Ishikawa (cell line): ENCODE measurements around the gene GNAT3.
A peak's percentile ranks its signal among the peaks of the same experiment; 100 is the strongest.

Experiments
- CEBPB ChIP-seq: IDR thresholded peaks from 2 replicates; pipeline ENCODE4 v1.6.1; 2012
- CREB1 ChIP-seq: IDR thresholded peaks from 2 replicates; pipeline ENCODE4 v1.6.1; 2012; ENCODE audit warnings: low read depth
- EGR1 ChIP-seq: IDR thresholded peaks from 2 replicates; pipeline ENCODE4 v1.6.1; 2012
- EP300 ChIP-seq: IDR thresholded peaks from 2 replicates; pipeline ENCODE4 v1.6.1; 2012; ENCODE audit warnings: borderline replicate concordance
- FOXM1 ChIP-seq: IDR thresholded peaks from 2 replicates; pipeline ENCODE4 v1.6.1; 2012; ENCODE audit warnings: low read depth, borderline replicate concordance
- NFIC ChIP-seq: IDR thresholded peaks from 2 replicates; pipeline ENCODE4 v1.6.1; 2012
- RAD21 ChIP-seq: IDR thresholded peaks from 2 replicates; pipeline ENCODE4 v1.6.1; 2012; ENCODE audit warnings: low read depth
- TAF1 ChIP-seq: IDR thresholded peaks from 2 replicates; pipeline ENCODE4 v1.6.1; 2012; ENCODE audit warnings: low read depth, mild to moderate bottlenecking
- TCF12 ChIP-seq: IDR thresholded peaks from 2 replicates; pipeline ENCODE4 v1.6.1; 2012; ENCODE audit warnings: low read depth
- TEAD4 ChIP-seq: IDR thresholded peaks from 2 replicates; pipeline ENCODE4 v1.6.1; 2012
- YY1 ChIP-seq: IDR thresholded peaks from 2 replicates; pipeline ENCODE4 v1.6.1; 2012; ENCODE audit warnings: low read depth
- ZBTB7A ChIP-seq: IDR thresholded peaks from 2 replicates; pipeline ENCODE4 v1.6.1; 2012; ENCODE audit warnings: low read depth
- TF ChIP-seq, protein P1 (sequence below): IDR thresholded peaks from 2 replicates; pipeline ENCODE4 v1.6.1; 2012
- TF ChIP-seq, protein P2 (sequence below): IDR thresholded peaks from 2 replicates; pipeline ENCODE4 v1.6.1; 2012
- TF ChIP-seq, protein P3 (sequence below): IDR thresholded peaks from 2 replicates; pipeline ENCODE4 v1.6.1; 2012; ENCODE audit warnings: low read depth, mild to moderate bottlenecking

Gene GNAT3

DNA sequence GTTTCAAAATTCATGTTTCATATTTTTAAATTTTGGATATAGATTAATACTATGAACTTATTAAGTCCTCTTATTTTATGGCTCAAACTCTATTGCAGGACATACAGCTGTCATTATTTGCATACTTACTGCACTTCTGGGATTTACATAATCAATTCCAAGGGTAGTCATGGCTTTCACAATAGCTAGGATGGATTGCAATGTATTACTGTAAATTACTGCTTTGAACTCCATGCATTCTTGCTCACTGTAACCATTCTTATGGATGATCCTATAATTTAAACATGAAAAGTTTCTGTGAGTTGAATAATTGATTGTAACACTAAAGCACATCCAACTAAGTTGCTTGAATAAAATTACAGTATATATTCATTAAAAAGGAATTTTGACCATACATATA, 23.5 kb downstream of the GNAT3 start:
- TF ChIP-seq FOXM1: no peak
- no peak for TF ChIP-seq CEBPB
- no peak for TF ChIP-seq YY1
- TF ChIP-seq RAD21: no peak
- no peak for TF ChIP-seq EGR1
- TF ChIP-seq TEAD4: no peak
- no peak for TF ChIP-seq CREB1
- TF ChIP-seq ZBTB7A: no peak
- TF ChIP-seq, protein P1, sequence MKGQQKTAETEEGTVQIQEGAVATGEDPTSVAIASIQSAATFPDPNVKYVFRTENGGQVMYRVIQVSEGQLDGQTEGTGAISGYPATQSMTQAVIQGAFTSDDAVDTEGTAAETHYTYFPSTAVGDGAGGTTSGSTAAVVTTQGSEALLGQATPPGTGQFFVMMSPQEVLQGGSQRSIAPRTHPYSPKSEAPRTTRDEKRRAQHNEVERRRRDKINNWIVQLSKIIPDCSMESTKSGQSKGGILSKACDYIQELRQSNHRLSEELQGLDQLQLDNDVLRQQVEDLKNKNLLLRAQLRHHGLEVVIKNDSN: no peak
- no peak for TF ChIP-seq NFIC
- no peak for TF ChIP-seq TAF1
- no peak for TF ChIP-seq TCF12
- TF ChIP-seq, protein P2, sequence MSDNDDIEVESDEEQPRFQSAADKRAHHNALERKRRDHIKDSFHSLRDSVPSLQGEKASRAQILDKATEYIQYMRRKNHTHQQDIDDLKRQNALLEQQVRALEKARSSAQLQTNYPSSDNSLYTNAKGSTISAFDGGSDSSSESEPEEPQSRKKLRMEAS: no peak
- no peak for TF ChIP-seq EP300
- TF ChIP-seq, protein P3, sequence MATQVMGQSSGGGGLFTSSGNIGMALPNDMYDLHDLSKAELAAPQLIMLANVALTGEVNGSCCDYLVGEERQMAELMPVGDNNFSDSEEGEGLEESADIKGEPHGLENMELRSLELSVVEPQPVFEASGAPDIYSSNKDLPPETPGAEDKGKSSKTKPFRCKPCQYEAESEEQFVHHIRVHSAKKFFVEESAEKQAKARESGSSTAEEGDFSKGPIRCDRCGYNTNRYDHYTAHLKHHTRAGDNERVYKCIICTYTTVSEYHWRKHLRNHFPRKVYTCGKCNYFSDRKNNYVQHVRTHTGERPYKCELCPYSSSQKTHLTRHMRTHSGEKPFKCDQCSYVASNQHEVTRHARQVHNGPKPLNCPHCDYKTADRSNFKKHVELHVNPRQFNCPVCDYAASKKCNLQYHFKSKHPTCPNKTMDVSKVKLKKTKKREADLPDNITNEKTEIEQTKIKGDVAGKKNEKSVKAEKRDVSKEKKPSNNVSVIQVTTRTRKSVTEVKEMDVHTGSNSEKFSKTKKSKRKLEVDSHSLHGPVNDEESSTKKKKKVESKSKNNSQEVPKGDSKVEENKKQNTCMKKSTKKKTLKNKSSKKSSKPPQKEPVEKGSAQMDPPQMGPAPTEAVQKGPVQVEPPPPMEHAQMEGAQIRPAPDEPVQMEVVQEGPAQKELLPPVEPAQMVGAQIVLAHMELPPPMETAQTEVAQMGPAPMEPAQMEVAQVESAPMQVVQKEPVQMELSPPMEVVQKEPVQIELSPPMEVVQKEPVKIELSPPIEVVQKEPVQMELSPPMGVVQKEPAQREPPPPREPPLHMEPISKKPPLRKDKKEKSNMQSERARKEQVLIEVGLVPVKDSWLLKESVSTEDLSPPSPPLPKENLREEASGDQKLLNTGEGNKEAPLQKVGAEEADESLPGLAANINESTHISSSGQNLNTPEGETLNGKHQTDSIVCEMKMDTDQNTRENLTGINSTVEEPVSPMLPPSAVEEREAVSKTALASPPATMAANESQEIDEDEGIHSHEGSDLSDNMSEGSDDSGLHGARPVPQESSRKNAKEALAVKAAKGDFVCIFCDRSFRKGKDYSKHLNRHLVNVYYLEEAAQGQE: no peak

DNA sequence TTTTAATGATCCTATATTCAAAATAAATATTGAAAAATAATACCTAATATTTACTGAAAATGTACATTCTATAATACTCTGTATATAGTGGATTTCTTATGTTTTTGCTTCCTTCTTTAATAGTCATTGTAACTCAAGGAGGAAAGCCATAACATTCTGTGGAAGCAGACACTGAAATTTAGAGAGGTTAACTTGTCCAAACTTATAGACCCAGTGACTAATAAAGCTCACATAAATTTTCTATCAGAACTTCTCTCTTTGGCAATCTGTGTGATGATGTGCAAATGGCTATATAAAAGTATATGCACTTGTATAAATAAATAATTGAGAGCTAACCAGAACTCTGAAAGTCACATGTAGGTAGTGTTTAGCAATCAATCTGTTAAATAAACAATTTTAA, 26.1 kb downstream of the GNAT3 start:
- TF ChIP-seq ZBTB7A (no peak), EGR1 (no peak), YY1 (no peak), RAD21 (no peak), TEAD4 (no peak), EP300 (no peak), CREB1 (no peak), CEBPB (no peak), FOXM1 (no peak), TAF1 (no peak), TCF12 (no peak), NFIC (no peak)
- TF ChIP-seq, protein P2: no peak
- TF ChIP-seq, protein P1: no peak

DNA sequence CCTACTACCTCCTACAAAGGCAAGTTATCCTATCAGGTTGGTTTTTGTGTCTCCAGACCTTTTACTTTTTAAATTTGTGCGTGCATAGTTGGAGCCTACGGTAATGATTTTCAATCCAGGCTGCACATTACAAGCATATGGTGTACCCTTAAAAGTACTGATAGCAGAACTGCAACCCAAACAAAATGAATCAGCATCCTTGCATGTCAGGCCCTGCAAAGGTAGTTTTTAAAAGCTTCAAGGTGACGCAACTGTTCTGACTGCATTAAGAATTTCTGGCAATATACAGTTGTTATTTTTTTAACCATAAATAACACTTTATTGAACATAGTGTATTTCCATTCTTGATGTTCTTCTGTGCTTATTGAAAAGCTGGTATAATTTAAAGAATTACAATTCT, 28.9 kb downstream of the GNAT3 start:
- TF ChIP-seq FOXM1: no peak
- TF ChIP-seq, protein P1: no peak
- no peak for TF ChIP-seq NFIC
- TF ChIP-seq ZBTB7A: no peak
- TF ChIP-seq YY1: no peak
- TF ChIP-seq EGR1: no peak
- TF ChIP-seq TCF12: no peak
- TF ChIP-seq TAF1: no peak
- TF ChIP-seq TEAD4: no peak
- TF ChIP-seq, protein P2: no peak

DNA sequence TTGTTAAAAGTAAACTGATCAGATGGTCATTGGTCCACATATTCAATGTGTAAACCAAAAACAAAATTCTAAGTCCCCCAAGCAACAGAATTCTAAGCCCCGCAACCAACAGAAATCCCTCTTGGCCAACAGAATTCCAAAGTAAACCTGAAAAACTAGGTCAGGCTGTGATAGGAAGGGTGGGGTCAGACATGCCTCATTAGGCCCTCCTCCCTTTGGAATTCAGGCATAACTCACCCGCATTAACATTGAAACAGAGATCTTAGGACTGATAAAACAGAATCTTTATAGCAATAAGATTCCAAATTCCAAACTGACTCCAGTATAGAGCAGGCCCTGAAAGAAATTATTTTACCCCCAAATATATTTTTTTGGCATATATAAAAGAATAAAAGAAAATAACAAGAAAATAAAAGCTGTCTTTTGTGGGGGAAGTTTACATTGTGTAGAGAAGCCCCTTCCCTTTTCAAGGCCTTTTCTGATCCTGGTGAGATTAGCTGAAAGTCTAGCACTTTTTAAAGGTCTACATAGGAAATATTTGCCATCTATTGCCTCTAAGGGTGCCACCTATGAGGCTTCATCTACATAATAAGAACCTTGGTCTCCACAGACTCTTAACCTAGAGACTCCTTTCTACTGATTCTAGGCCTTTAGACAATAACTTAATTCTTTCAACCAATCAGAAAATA, 30.5 kb downstream of the GNAT3 start:
- TF ChIP-seq EP300 (peak; percentile 82), FOXM1 (peak; percentile 72; the same call in 1 of the 2 replicates), CEBPB (no peak), TCF12 (peak; percentile 69; the same call in 1 of the 2 replicates), TEAD4 (peak; percentile 93), TAF1 (no peak), NFIC (0 out of 2 replicates have a peak, but pooled peaks have one; percentile 37)

DNA sequence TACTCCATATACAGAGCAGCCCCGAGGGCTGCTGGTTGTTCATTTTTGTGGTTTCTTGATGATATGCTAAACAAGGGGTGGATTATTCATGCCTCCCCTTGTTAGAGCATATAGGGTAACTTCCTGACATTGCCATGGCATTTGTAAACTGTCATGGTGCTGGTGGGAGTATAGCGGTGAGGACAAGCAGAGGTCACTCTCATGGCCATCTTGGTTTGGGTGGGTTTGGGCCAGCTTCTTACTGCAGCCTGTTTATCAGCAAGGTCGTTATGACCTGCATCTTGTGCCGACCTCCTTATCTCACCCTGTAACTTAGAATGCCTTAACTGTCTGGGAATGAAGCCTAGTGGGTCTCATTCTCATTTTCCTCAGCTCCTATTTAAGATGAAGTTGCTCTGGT, 31.3 kb downstream of the GNAT3 start:
- no peak for TF ChIP-seq TEAD4
- no peak for TF ChIP-seq NFIC
- TF ChIP-seq YY1: 0 out of 2 replicates have a peak, but pooled peaks have one; percentile 32
- no peak for TF ChIP-seq EGR1

DNA sequence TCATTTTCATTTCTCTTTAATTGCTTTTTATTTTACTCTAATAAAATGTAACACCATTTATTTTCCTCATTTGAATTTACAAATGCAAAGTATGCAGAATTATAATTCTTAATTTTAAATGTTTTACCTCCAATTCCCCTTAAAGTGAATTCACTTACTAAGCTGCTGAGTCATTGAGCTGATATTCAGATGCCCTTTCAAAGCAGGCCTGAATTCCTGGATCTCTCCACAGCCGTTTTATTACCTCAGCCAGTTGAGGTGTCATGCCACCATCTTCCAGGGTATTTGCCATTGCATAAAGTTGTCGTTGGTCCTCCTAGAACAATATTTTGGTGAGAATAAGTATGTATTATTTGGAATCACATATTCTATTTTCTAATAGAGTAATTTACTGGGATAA, 33.2 kb downstream of the GNAT3 start:
- TF ChIP-seq TCF12 (no peak), FOXM1 (no peak), ZBTB7A (no peak), YY1 (no peak), TAF1 (no peak)
- TF ChIP-seq, protein P1: no peak

DNA sequence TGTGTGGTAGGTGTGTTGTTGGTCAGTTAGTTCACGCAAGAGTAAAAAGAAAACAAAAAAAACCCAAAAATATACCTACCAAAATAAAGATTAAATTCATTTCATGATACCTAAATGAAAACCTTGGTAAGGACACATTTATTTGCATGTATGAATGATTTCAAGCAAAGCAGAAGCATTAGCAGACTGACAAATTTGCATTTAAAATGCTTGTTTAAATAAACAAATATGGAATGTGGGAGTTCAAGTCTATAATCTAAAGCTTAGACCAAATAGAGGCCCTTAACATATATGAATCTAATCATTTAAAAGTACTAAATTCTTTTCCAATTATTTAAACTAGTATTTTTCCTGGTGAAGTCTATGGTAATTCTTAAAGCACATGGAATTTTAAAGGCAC, 35.8 kb downstream of the GNAT3 start:
- no peak for TF ChIP-seq YY1
- TF ChIP-seq, protein P3: no peak
- TF ChIP-seq TEAD4: no peak
- TF ChIP-seq EP300: no peak
- TF ChIP-seq CEBPB: no peak
- TF ChIP-seq, protein P2: no peak
- no peak for TF ChIP-seq ZBTB7A
- TF ChIP-seq EGR1: no peak
- no peak for TF ChIP-seq TAF1
- no peak for TF ChIP-seq CREB1
- TF ChIP-seq FOXM1: no peak
- TF ChIP-seq, protein P1: no peak
- TF ChIP-seq NFIC: no peak
- TF ChIP-seq TCF12: no peak
- no peak for TF ChIP-seq RAD21
